Astrocyte (in vitro differentiated cells and primary cell): ENCODE data around the gene TRMT11. TPM values are rescaled to one million over a fixed set of nuclear protein-coding genes. Genes with fewer than 3 reads are reported as not detected.
A peak's percentile ranks its signal among the peaks of the same experiment; 100 is the strongest.

Experiments used
- DNase-seq: peaks from one replicate; pipeline ENCODE4 v3.0.0-alpha.2; 2010; ENCODE audit warnings: low read depth
- FAIRE-seq: peaks from 2 replicates; lab custom pipeline; 2011; peaks lifted over from hg19 to GRCh38; lab: Jason Lieb, UNC
- H2AFZ ChIP-seq: 2 replicates; pipeline ENCODE4 v1.6.0; 2012; ENCODE audit warnings: low read depth, low read length, inconsistent platforms
- H3K27ac ChIP-seq: 2 replicates; pipeline ENCODE4 v1.5.1; 2011; ENCODE audit warnings: low read depth, low read length, inconsistent platforms
- H3K27me3 ChIP-seq: 2 replicates; pipeline ENCODE4 v1.6.0; 2011; ENCODE audit warnings: low read length, inconsistent platforms; ENCODE audit not compliant: insufficient read depth
- H3K36me3 ChIP-seq: 2 replicates; pipeline ENCODE4 v1.5.1; 2011; ENCODE audit warnings: low read length, inconsistent platforms; ENCODE audit not compliant: insufficient read depth
- H3K4me1 ChIP-seq: 2 replicates; pipeline ENCODE4 v1.5.1; 2011; ENCODE audit warnings: low read length, inconsistent platforms; ENCODE audit not compliant: insufficient read depth
- H3K4me2 ChIP-seq: 2 replicates; pipeline ENCODE4 v1.6.0; 2012; ENCODE audit warnings: low read length, inconsistent platforms
- H3K4me3 ChIP-seq: 2 replicates; pipeline ENCODE4 v1.5.1; 2011; ENCODE audit warnings: low read depth, mild to moderate bottlenecking, low read length, inconsistent platforms; ENCODE audit not compliant: insufficient read depth
- H3K79me2 ChIP-seq: 2 replicates; pipeline ENCODE4 v1.6.0; 2012; ENCODE audit warnings: mild to moderate bottlenecking, low read length, inconsistent platforms; ENCODE audit not compliant: insufficient read depth
- H3K9ac ChIP-seq: 2 replicates; pipeline ENCODE4 v1.6.0; 2012; ENCODE audit warnings: mild to moderate bottlenecking, low read length, inconsistent platforms
- H3K9me3 ChIP-seq: 2 replicates; pipeline ENCODE4 v1.5.1; 2012; ENCODE audit warnings: low read depth, mild to moderate bottlenecking, low read length, inconsistent platforms; ENCODE audit not compliant: insufficient read depth
- H4K20me1 ChIP-seq: 2 replicates; pipeline ENCODE4 v1.6.0; 2012; ENCODE audit warnings: low read length, inconsistent platforms; ENCODE audit not compliant: insufficient read depth
- H3K27ac Mint-ChIP-seq: one replicate; pipeline ENCODE4 v1.8.0; 2021; ENCODE audit warnings: mild to moderate bottlenecking, mixed read lengths; ENCODE audit not compliant: unreplicated experiment
- H3K27me3 Mint-ChIP-seq: one replicate; pipeline ENCODE4 v1.8.0; 2021; ENCODE audit warnings: low read depth, mixed read lengths; ENCODE audit not compliant: unreplicated experiment
- H3K36me3 Mint-ChIP-seq: one replicate; pipeline ENCODE4 v1.8.0; 2021; ENCODE audit warnings: low read depth, mixed read lengths; ENCODE audit not compliant: unreplicated experiment
- H3K4me1 Mint-ChIP-seq: one replicate; pipeline ENCODE4 v1.8.0; 2021; ENCODE audit warnings: low read depth, mixed read lengths; ENCODE audit not compliant: unreplicated experiment
- H3K4me3 Mint-ChIP-seq: one replicate; pipeline ENCODE4 v1.8.0; 2021; ENCODE audit warnings: mild to moderate bottlenecking, moderate library complexity, mixed read lengths; ENCODE audit not compliant: unreplicated experiment
- H3K9me3 Mint-ChIP-seq: one replicate; pipeline ENCODE4 v1.8.0; 2021; ENCODE audit warnings: mild to moderate bottlenecking, mixed read lengths; ENCODE audit not compliant: unreplicated experiment
- EZH2 ChIP-seq: IDR thresholded peaks from 2 replicates; pipeline ENCODE4 v1.6.1; 2012; ENCODE audit warnings: mild to moderate bottlenecking, low read length, inconsistent platforms; ENCODE audit not compliant: insufficient read depth
- total RNA-seq: library from RNA; stranded (reverse); gene quantifications from 2 replicates; pipeline ENCODE4 v1.2.1, GENCODE V29; 2021
- TF ChIP-seq, protein P1 (sequence below): IDR thresholded peaks from 2 replicates; pipeline ENCODE4 v1.5.1; 2011; ENCODE audit warnings: low read depth, mild to moderate bottlenecking, inconsistent platforms, low read length, moderate library complexity; ENCODE audit not compliant: insufficient read depth

The TRMT11 gene
- total RNA-seq, 1 donor from 2014 or later, result 18.2 TPM

DNA sequence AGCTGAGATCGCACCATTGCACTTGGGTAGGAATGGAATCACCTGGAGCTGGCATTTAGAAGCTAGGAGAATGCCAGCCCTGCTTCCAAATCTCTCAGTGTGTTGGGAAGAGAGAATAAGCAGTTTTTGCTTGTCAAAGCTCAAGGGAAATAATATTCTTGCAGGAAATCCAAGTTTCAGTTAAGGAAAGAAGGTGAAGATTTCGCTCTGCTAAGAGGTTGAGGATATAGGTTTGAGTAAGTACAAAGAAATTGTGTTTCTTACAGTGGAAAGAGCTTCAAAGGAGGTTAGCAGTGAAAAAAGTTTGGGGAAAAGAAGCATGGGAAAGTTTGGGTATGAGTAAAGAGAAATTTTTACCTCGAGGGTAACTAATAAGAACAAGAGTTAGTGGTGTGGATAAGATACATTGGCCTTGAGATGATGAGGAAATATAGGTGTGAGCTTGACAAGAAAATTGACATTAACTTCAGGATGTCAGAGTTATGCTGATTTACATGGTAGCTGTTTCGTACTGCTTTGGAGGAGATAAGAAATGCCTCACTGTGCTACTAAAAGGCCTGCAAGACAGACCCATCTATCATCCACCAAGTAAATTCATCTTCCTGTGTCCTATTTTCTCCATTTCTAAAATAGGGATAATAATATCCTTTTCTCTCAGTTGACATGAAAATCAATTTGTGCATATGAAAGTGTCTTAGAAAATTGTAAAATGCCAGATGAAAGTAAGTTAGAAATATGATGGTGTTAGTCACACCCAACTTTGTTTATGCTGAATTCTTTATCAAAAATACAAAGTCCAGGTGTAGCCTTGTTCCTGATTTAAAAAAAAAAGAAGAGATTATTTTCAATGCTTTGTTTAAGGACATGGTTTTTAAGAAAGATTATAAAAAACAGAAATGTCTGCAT, 42.6 kb upstream of the TRMT11 start:
- H3K4me1 Mint-ChIP-seq, result peaks cover 33% of the 10 kb centered on the region

DNA sequence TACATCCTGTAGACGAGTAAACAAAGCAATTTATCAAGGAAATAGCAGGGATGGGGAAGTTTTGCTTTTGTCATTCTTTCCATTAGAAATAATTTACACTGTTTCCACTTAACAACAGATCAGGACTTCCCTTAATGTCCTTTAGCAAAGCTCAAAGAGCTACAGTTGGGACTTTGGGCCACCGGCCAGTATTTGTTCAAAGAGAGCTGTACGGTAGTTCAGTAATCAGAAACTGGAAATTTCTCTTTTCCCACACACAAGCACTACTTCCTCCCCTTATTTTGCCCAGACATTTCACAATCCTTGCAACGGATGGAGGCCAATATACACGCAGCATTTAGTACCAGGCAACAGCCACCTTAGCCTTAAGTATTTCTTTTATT, 41.9 kb upstream of the TRMT11 start:
- FAIRE-seq (no peak), DNase-seq (peak; percentile 69)
- Mint-ChIP-seq H3K36me3 (no peaks in the 10 kb centered on the region), H3K4me3 (no peak overlapping the region), H3K27ac (no peak overlapping the region), H3K27me3 (no peaks in the 10 kb centered on the region), H3K4me1 (peaks cover 33% of the 10 kb centered on the region), H3K9me3 (no peaks in the 10 kb centered on the region)
- no peak overlapping the region for H3K4me3 ChIP-seq
- peak overlapping the region; percentile 22 for H3K4me2 ChIP-seq
- H4K20me1 ChIP-seq, result no peaks in the 10 kb centered on the region
- H3K9ac ChIP-seq, result peak overlapping the region; percentile 17
- H3K4me1 ChIP-seq, result peaks cover 39% of the 10 kb centered on the region
- H3K27me3 ChIP-seq, result no peaks in the 10 kb centered on the region
- H2AFZ ChIP-seq, result no peak overlapping the region
- no peaks in the 10 kb centered on the region for H3K79me2 ChIP-seq
- TF ChIP-seq, protein P1, sequence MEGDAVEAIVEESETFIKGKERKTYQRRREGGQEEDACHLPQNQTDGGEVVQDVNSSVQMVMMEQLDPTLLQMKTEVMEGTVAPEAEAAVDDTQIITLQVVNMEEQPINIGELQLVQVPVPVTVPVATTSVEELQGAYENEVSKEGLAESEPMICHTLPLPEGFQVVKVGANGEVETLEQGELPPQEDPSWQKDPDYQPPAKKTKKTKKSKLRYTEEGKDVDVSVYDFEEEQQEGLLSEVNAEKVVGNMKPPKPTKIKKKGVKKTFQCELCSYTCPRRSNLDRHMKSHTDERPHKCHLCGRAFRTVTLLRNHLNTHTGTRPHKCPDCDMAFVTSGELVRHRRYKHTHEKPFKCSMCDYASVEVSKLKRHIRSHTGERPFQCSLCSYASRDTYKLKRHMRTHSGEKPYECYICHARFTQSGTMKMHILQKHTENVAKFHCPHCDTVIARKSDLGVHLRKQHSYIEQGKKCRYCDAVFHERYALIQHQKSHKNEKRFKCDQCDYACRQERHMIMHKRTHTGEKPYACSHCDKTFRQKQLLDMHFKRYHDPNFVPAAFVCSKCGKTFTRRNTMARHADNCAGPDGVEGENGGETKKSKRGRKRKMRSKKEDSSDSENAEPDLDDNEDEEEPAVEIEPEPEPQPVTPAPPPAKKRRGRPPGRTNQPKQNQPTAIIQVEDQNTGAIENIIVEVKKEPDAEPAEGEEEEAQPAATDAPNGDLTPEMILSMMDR, result no peak
- TF ChIP-seq EZH2, result no peak
- H3K36me3 ChIP-seq, result no peaks in the 10 kb centered on the region
- peak overlapping the region; percentile 89 for H3K27ac ChIP-seq
- no peaks in the 10 kb centered on the region for H3K9me3 ChIP-seq

More for the DNA sequence above, 42.6 kb upstream of the TRMT11 start:
- TF ChIP-seq, protein P1, result no peak
- no peak for TF ChIP-seq EZH2
- FAIRE-seq (no peak), DNase-seq (no peak)
- no peaks in the 10 kb centered on the region for H3K9me3 Mint-ChIP-seq
- no peak overlapping the region for H3K4me3 Mint-ChIP-seq
- Histone ChIP-seq H3K9me3 (no peaks in the 10 kb centered on the region), H3K27ac (peak overlapping the region; percentile 89), H3K79me2 (no peaks in the 10 kb centered on the region), H3K36me3 (no peaks in the 10 kb centered on the region), H3K4me3 (no peak overlapping the region), H2AFZ (no peak overlapping the region), H3K27me3 (no peaks in the 10 kb centered on the region), H4K20me1 (no peaks in the 10 kb centered on the region), H3K4me2 (no peak overlapping the region), H3K4me1 (peaks cover 39% of the 10 kb centered on the region), H3K9ac (peak overlapping the region; percentile 17)
- H3K27ac Mint-ChIP-seq, result no peak overlapping the region
- H3K36me3 Mint-ChIP-seq, result no peaks in the 10 kb centered on the region
- H3K27me3 Mint-ChIP-seq, result no peaks in the 10 kb centered on the region

DNA sequence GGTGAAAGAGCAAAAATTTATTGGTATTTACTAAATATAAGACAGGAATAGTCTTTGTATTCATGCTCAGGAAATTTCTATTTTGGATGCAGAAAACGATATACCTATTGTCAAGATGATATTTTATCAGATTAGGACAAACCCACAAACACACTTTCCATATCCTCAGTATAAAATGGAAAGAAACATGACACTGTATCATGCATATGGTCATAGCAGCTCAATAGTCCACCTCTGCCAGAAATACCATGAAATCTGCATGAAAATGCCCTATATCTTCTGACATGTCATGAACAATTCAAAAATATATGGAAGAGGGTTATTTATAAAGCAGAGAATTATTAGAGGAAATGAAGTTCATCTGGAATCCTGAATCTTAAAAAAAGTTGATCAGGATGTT, 41.4 kb upstream of the TRMT11 start:
- H3K4me2 ChIP-seq, result no peak overlapping the region
- no peak overlapping the region for H3K9ac ChIP-seq
- H3K79me2 ChIP-seq, result no peaks in the 10 kb centered on the region
- peaks cover 39% of the 10 kb centered on the region for H3K4me1 ChIP-seq
- H3K36me3 ChIP-seq, result no peaks in the 10 kb centered on the region
- H3K27ac ChIP-seq, result peak overlapping the region; percentile 89
- Mint-ChIP-seq H3K27ac (no peak overlapping the region), H3K4me1 (peaks cover 33% of the 10 kb centered on the region), H3K27me3 (no peaks in the 10 kb centered on the region), H3K4me3 (no peak overlapping the region), H3K36me3 (no peaks in the 10 kb centered on the region), H3K9me3 (no peaks in the 10 kb centered on the region)
- no peak overlapping the region for H3K4me3 ChIP-seq
- H3K27me3 ChIP-seq, result no peaks in the 10 kb centered on the region
- H3K9me3 ChIP-seq, result no peaks in the 10 kb centered on the region
- no peak for DNase-seq
- no peak for TF ChIP-seq EZH2
- TF ChIP-seq, protein P1, result no peak
- no peaks in the 10 kb centered on the region for H4K20me1 ChIP-seq
- no peak for FAIRE-seq
- H2AFZ ChIP-seq, result no peak overlapping the region
